ENCODE measurements around the gene ANAPC7.
"Not testable (repeated sequence)": the region's sequence is repeated elsewhere in the genome, so short reads cannot be mapped to it uniquely, and the experiment has no call there.

ANAPC7 gene

GRCh38 chr12:110373962-110374611 is 29.4 kb downstream of the ANAPC7 start:
- no peak for DNase-seq (ENCODE audit: low read depth in 2 of 2)

- DNase-seq (ENCODE audit: low read depth in 2 of 2) = no peak
These were observed 30.1 kb downstream of the ANAPC7 start for GRCh38 chr12:110373425-110373824.

- no peak for DNase-seq (ENCODE audit: low read depth in 2 of 2)
These were observed 30.5 kb downstream of the ANAPC7 start for GRCh38 chr12:110373025-110373424.

- DNase-seq (ENCODE audit: low read depth in 2 of 2) = no peak
These were observed 31.5 kb downstream of the ANAPC7 start for GRCh38 chr12:110372056-110372425.

GRCh38 chr12:110371408-110372055 is 32.0 kb downstream of the ANAPC7 start:
- no peak for DNase-seq (ENCODE audit: low read depth in 2 of 2)

GRCh38 chr12:110370732-110371231 is 32.7 kb downstream of the ANAPC7 start:
- no peak for DNase-seq (ENCODE audit: low read depth in 2 of 2)

GRCh38 chr12:110369992-110370391 is 33.5 kb downstream of the ANAPC7 start:
- no peak for DNase-seq (ENCODE audit: low read depth in 2 of 2)

- no peak for DNase-seq (ENCODE audit: low read depth in 2 of 2)
These were observed 36.2 kb downstream of the ANAPC7 start for GRCh38 chr12:110367181-110367864.

GRCh38 chr12:110366321-110367142 is 37.0 kb downstream of the ANAPC7 start:
- no peak for DNase-seq (ENCODE audit: low read depth in 2 of 2)

- DNase-seq (ENCODE audit: low read depth in 2 of 2) = no peak
These were observed 37.8 kb downstream of the ANAPC7 start for GRCh38 chr12:110365489-110366320.

GRCh38 chr12:110361216-110361615 is 42.3 kb downstream of the ANAPC7 start:
- no peak for DNase-seq (ENCODE audit: low read depth in 2 of 2)

GRCh38 chr12:110358384-110359097 is 45.0 kb downstream of the ANAPC7 start:
- not testable (repeated sequence) for DNase-seq (ENCODE audit: low read depth in 2 of 2)

GRCh38 chr12:110355073-110355472 is 48.4 kb downstream of the ANAPC7 start:
- no peak for DNase-seq (ENCODE audit: low read depth in 2 of 2)

- no peak for DNase-seq (ENCODE audit: low read depth in 2 of 2)
These were observed 49.2 kb downstream of the ANAPC7 start for GRCh38 chr12:110354172-110354780.

GRCh38 chr12:110353211-110353965 is 50.1 kb downstream of the ANAPC7 start:
- no peak for DNase-seq (ENCODE audit: low read depth in 2 of 2)

GRCh38 chr12:110352401-110352800 is 51.1 kb downstream of the ANAPC7 start:
- DNase-seq (ENCODE audit: low read depth in 2 of 2) = no peak

GRCh38 chr12:110351119-110351518 is 52.4 kb downstream of the ANAPC7 start:
- no peak for DNase-seq (ENCODE audit: low read depth in 2 of 2)

- no peak for DNase-seq (ENCODE audit: low read depth in 2 of 2)
These were observed 53.9 kb downstream of the ANAPC7 start for GRCh38 chr12:110349514-110350151.

GRCh38 chr12:110349096-110349495 is 54.4 kb downstream of the ANAPC7 start:
- no peak for DNase-seq (ENCODE audit: low read depth in 2 of 2)
